SK-N-SH (cell line): Measurements from ENCODE around the gene JPH3. TPM values are rescaled to one million over a fixed set of nuclear protein-coding genes. Genes with fewer than 3 reads are reported as not detected.
A peak's percentile ranks its signal among the peaks of the same experiment; 100 is the strongest.

Source experiments
- CTCF ChIA-PET: fragments of 300-600, 350-600 bp; formaldehyde crosslinking; extraction: SDS; loops from one replicate; lab custom pipeline; 2021; lab: Yijun Ruan, JAX
- POLR2A ChIA-PET: fragments of 350-600 bp; sonication (Branson Sonifier 250); formaldehyde crosslinking; extraction: SDS; loops from one replicate; lab custom pipeline; 2020; ENCODE audit warnings: antibody characterized with exemption, inconsistent platforms; lab: Yijun Ruan, JAX
- DNase-seq: peaks from one replicate; pipeline ENCODE4 v3.0.0; 2012
- H2AFZ ChIP-seq: fragments of 200-600 bp; sonication (generic); 2 replicates; pipeline ENCODE4 v1.8.1; 2016; ENCODE audit warnings: antibody characterized with exemption, mild to moderate bottlenecking, low read depth
- H3F3A ChIP-seq: fragments of 200-600 bp; sonication (generic); replicated peaks from 2 replicates; pipeline ENCODE3; 2016; ENCODE audit warnings: antibody characterized with exemption, mild to moderate bottlenecking; ENCODE audit not compliant: insufficient read depth
- H3K27ac ChIP-seq, 2 experiments: fragments of 200-500 bp in 1 of 2; fragments of 200-600 bp in 1 of 2; sonication (Bioruptor generic) in 1 of 2; sonication (generic), shearing (Covaris generic) in 1 of 2; 2 replicates each; pipeline versions ENCODE4 v1.5.1 to v1.6.1; 2014 to 2016; ENCODE audit warnings: low read depth in 2 of 2, inconsistent platforms in 1 of 2, low read length in 1 of 2, mild to moderate bottlenecking in 1 of 2, mixed read lengths in 1 of 2
- H3K27me3 ChIP-seq: fragments of 200-600 bp; sonication (generic), shearing (Covaris generic); 2 replicates; pipeline ENCODE4 v1.6.1; 2016; ENCODE audit warnings: mixed run types; ENCODE audit not compliant: insufficient read depth
- H3K36me3 ChIP-seq, 2 experiments: fragments of 200-500 bp in 1 of 2; fragments of 200-600 bp in 1 of 2; sonication (Bioruptor generic) in 1 of 2; sonication (generic) in 1 of 2; replicated peaks in 1 of 2; 2 replicates each; pipeline versions ENCODE3 to v1.5.1; 2014 to 2016; ENCODE audit warnings: low read length in 1 of 2, mild to moderate bottlenecking in 1 of 2; ENCODE audit not compliant: insufficient read depth in 2 of 2, control insufficient read depth in 1 of 2
- H3K4me1 ChIP-seq, 2 experiments: fragments of 200-500 bp in 1 of 2; fragments of 200-600 bp in 1 of 2; sonication (Bioruptor generic) in 1 of 2; sonication (generic), shearing (Covaris generic) in 1 of 2; 2 replicates each; pipeline versions ENCODE4 v1.5.1 to v1.6.1; 2014 to 2016; ENCODE audit warnings: low read depth in 1 of 2, low read length in 1 of 2, mixed run types in 1 of 2; ENCODE audit not compliant: insufficient read depth in 2 of 2, control insufficient read depth in 1 of 2
- H3K4me2 ChIP-seq: fragments of 200-600 bp; sonication (generic), shearing (Covaris generic); 2 replicates; pipeline ENCODE4 v1.6.1; 2017; ENCODE audit warnings: mixed run types
- H3K4me3 ChIP-seq, 2 experiments: fragments of 200-500 bp in 1 of 2; fragments of 200-600 bp in 1 of 2; sonication (Bioruptor generic) in 1 of 2; sonication (generic), shearing (Covaris generic) in 1 of 2; 2 replicates each; pipeline versions ENCODE4 v1.5.1 to v1.8.1; 2014 to 2016; ENCODE audit warnings: low read depth in 2 of 2, inconsistent platforms in 1 of 2, low read length in 1 of 2, mild to moderate bottlenecking in 1 of 2, mixed read lengths in 1 of 2, moderate library complexity in 1 of 2
- H3K79me2 ChIP-seq: fragments of 200-600 bp; sonication (generic); 2 replicates; pipeline ENCODE4 v1.8.1; 2017; ENCODE audit warnings: mild to moderate bottlenecking; ENCODE audit not compliant: insufficient read depth
- H3K9ac ChIP-seq: fragments of 200-600 bp; sonication (generic); 2 replicates; pipeline ENCODE4 v1.6.1; 2017; ENCODE audit warnings: mixed run types
- H3K9me2 ChIP-seq: fragments of 200-600 bp; sonication (generic); 2 replicates; pipeline ENCODE4 v1.6.1; 2017; ENCODE audit warnings: mixed run types
- H3K9me3 ChIP-seq: fragments of 200-600 bp; sonication (generic); 2 replicates; pipeline ENCODE4 v1.6.1; 2017; ENCODE audit warnings: mixed run types, mild to moderate bottlenecking, moderate library complexity
- H4K20me1 ChIP-seq: fragments of 200-600 bp; sonication (generic); 2 replicates; pipeline ENCODE4 v1.6.1; 2017; ENCODE audit warnings: mild to moderate bottlenecking, mixed run types; ENCODE audit not compliant: insufficient read depth
- EZH2phosphoT487 ChIP-seq: fragments of 200-600 bp; sonication (generic); IDR thresholded peaks from 2 replicates; pipeline ENCODE4 v1.6.1; 2017; ENCODE audit warnings: low read depth, mixed run types, mild to moderate bottlenecking, antibody characterized with exemption, moderate library complexity, borderline replicate concordance
- MXI1 ChIP-seq: IDR thresholded peaks from 2 replicates; pipeline ENCODE4 v1.6.1; 2012; ENCODE audit warnings: mild to moderate bottlenecking, low read depth, low read length, improper control_type of control experiment
- NFIC ChIP-seq: IDR thresholded peaks from 2 replicates; pipeline ENCODE4 v1.4.0; 2012; ENCODE audit warnings: borderline replicate concordance
- PBX3 ChIP-seq: IDR thresholded peaks from 2 replicates; pipeline ENCODE4; 2012
- RAD21 ChIP-seq: IDR thresholded peaks from 2 replicates; pipeline ENCODE4 v1.6.1; 2012; ENCODE audit warnings: mild to moderate bottlenecking, low read length
- RCOR1 ChIP-seq: fragments of 150-350 bp; IDR thresholded peaks from 2 replicates; pipeline ENCODE4 v1.6.1; 2017; ENCODE audit warnings: antibody characterized with exemption, low read length
- REST ChIP-seq: IDR thresholded peaks from 2 replicates; pipeline ENCODE4 v1.6.1; 2012; ENCODE audit warnings: mild to moderate bottlenecking, low read depth, low read length, moderate library complexity
- RFX5 ChIP-seq: IDR thresholded peaks from 2 replicates; pipeline ENCODE4 v1.6.1; 2012; ENCODE audit warnings: mild to moderate bottlenecking, improper control_type of control experiment, low read length
- TAF1 ChIP-seq: IDR thresholded peaks from 2 replicates; pipeline ENCODE4 v1.6.1; 2012; ENCODE audit warnings: low read depth, mild to moderate bottlenecking, low read length, moderate library complexity, borderline replicate concordance
- TCF12 ChIP-seq: IDR thresholded peaks from 2 replicates; pipeline ENCODE4 v1.4.0; 2012
- USF2 ChIP-seq: fragments of 150-350 bp; IDR thresholded peaks from 2 replicates; pipeline ENCODE4 v1.6.1; 2017; ENCODE audit warnings: antibody characterized with exemption, low read length, low read depth, borderline replicate concordance
- ZBTB33 ChIP-seq: IDR thresholded peaks from 2 replicates; pipeline ENCODE4 v1.4.0; 2012; ENCODE audit warnings: low read depth, borderline replicate concordance
- WGBS: methylation state at CpG from one replicate; pipeline ENCODE4 v1.1.6; 2017; ENCODE audit warnings: low lambda C conversion rate; 5-methylcytosine and 5-hydroxymethylcytosine counted together
- polyA plus RNA-seq, 3 experiments: library from polyadenylated mRNA; depleted of rRNA; stranded (reverse); fragments of >200 nt; gene quantifications; 2 replicates each; pipeline ENCODE4 v1.2.3, GENCODE V29; 2012

Gene JPH3
- polyA plus RNA-seq, 1 of the 3 experiments (the other 2 are of a cell fraction), result 0.25 TPM

GRCh38 chr16:87736008-87736382 lies 133.7 kb downstream of the JPH3 start:
- TF ChIP-seq MXI1 (no peak), RCOR1 (no peak), NFIC (no peak), RAD21 (no peak), ZBTB33 (no peak), PBX3 (no peak)
- H2AFZ ChIP-seq, result no peak overlapping the region
- no peaks in the 10 kb centered on the region for H3F3A ChIP-seq
- peaks cover 7% of the 10 kb centered on the region; the same call in 1 of the 2 replicates for H3K79me2 ChIP-seq
- ChIA-PET POLR2A (interaction anchor here (0.8 kb wide), 1 partner anchor 13 kb away, joined by 3 read pairs; no protein-coding TSS in a partner anchor), CTCF (interaction anchor here (0.6 to 2.4 kb wide), 2 partner anchors 13 to 33 kb away, joined by 3 to 5 read pairs; no protein-coding TSS in a partner anchor)
- DNase-seq, result no peak
- H3K27ac ChIP-seq, result peak overlapping the region in 1 of 2 experiments; percentile 43; a peak in 1 of 4 replicates
- 97% methylated on average over 12 of the region's 12 CpGs for WGBS
- no peaks in the 10 kb centered on the region for H3K9me2 ChIP-seq
- no peak overlapping the region for H3K9ac ChIP-seq
- no peak overlapping the region for H3K4me2 ChIP-seq
- H3K36me3 ChIP-seq, result peaks cover 0 to 14% of the 10 kb centered on the region in 2 experiments
- no peaks in the 10 kb centered on the region for H3K27me3 ChIP-seq
- H3K4me3 ChIP-seq, result no peak overlapping the region
- no peaks in the 10 kb centered on the region; the same call in 1 of the 2 replicates for H4K20me1 ChIP-seq
- H3K9me3 ChIP-seq, result no peaks in the 10 kb centered on the region
- H3K4me1 ChIP-seq, result peaks cover 0 to 12% of the 10 kb centered on the region in 2 experiments; a peak in 1 of 4 replicates

GRCh38 chr16:87739801-87740200 lies 137.5 kb downstream of the JPH3 start:
- TF ChIP-seq RFX5, result no peak
- H4K20me1 ChIP-seq, result no peaks in the 10 kb centered on the region
- H3K36me3 ChIP-seq, result peaks cover 0 to 18% of the 10 kb centered on the region in 2 experiments
- H3K27ac ChIP-seq, result no peak overlapping the region
- H3K4me3 ChIP-seq, result no peak overlapping the region
- WGBS, result 95% methylated on average over 8 of the region's 8 CpGs
- no peak overlapping the region for H3K4me2 ChIP-seq
- no peaks in the 10 kb centered on the region for H3K9me3 ChIP-seq
- H3K4me1 ChIP-seq, result peaks cover 0 to 12% of the 10 kb centered on the region in 2 experiments; a peak in 1 of 4 replicates
- H3K27me3 ChIP-seq, result no peaks in the 10 kb centered on the region
- H3K9ac ChIP-seq, result no peak overlapping the region
- ChIA-PET CTCF (no interaction called here), POLR2A (no interaction called here)
- DNase-seq, result no peak
- peaks cover 9% of the 10 kb centered on the region; the same call in 1 of the 2 replicates for H3K79me2 ChIP-seq
- H3K9me2 ChIP-seq, result no peaks in the 10 kb centered on the region
- H3F3A ChIP-seq, result no peaks in the 10 kb centered on the region
- no peak overlapping the region for H2AFZ ChIP-seq

- peaks cover 1 to 24% of the 10 kb centered on the region in 2 experiments for H3K36me3 ChIP-seq
- H2AFZ ChIP-seq, result no peak overlapping the region
- no peak for TF ChIP-seq TAF1
- TF ChIP-seq REST, result no peak
- TF ChIP-seq USF2, result no peak
- no peak for TF ChIP-seq EZH2phosphoT487
- TF ChIP-seq TCF12, result no peak
- no peak for DNase-seq
- no peak overlapping the region for H3K4me2 ChIP-seq
- no peaks in the 10 kb centered on the region for H3K9me3 ChIP-seq
- no peak overlapping the region for H3K4me3 ChIP-seq
- H3K4me1 ChIP-seq, result peaks cover 0 to 9% of the 10 kb centered on the region in 2 experiments; a peak in 1 of 4 replicates
- no peaks in the 10 kb centered on the region for H4K20me1 ChIP-seq
- peaks cover 5% of the 10 kb centered on the region; the same call in 1 of the 2 replicates for H3K79me2 ChIP-seq
- no peaks in the 10 kb centered on the region for H3F3A ChIP-seq
- no peak overlapping the region for H3K9ac ChIP-seq
- no peak overlapping the region for H3K27ac ChIP-seq
- CTCF ChIA-PET, result no interaction called here
- H3K9me2 ChIP-seq, result no peaks in the 10 kb centered on the region
- POLR2A ChIA-PET, result no interaction called here
- H3K27me3 ChIP-seq, result no peaks in the 10 kb centered on the region
- WGBS, result 93% methylated on average over 5 of the region's 8 CpGs
Measured at GRCh38 chr16:87740441-87740840, 138.1 kb downstream of the JPH3 start.
